ENCODE data around the gene CHERP.
"Not testable (repeated sequence)": the region's sequence is repeated elsewhere in the genome, so short reads cannot be mapped to it uniquely, and the experiment has no call there.

Gene CHERP

DNA sequence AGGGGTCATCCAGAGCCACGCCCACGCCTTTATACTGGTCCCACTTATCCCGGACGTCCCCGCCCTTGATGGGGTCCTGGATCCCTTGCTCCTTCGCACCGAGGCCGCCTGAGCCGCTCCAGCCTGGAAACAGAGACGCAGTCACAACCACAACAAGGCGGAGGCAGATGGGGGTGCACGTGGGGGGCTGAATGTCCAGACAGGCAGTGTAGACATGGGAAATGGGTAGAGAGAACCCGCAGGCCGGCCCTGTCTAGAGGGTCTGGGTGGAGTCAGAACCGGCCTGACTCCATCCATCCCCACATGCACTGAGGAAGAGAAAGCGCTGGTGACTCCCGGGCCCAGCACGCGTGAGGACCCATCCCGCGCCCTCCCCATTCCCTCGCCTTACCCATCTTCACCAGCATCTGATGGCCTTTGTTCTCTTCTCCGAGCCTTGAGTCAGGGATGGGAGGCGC, 23.0 kb downstream of the CHERP start:
- DNase-seq (ENCODE audit: low read depth), result no peak

- DNase-seq (ENCODE audit: low read depth), result no peak
These were observed 23.6 kb downstream of the CHERP start for GRCh38 chr19:16518483-16519229.

- DNase-seq (ENCODE audit: low read depth), result no peak
These were observed 24.2 kb downstream of the CHERP start for GRCh38 chr19:16518061-16518460.

DNA sequence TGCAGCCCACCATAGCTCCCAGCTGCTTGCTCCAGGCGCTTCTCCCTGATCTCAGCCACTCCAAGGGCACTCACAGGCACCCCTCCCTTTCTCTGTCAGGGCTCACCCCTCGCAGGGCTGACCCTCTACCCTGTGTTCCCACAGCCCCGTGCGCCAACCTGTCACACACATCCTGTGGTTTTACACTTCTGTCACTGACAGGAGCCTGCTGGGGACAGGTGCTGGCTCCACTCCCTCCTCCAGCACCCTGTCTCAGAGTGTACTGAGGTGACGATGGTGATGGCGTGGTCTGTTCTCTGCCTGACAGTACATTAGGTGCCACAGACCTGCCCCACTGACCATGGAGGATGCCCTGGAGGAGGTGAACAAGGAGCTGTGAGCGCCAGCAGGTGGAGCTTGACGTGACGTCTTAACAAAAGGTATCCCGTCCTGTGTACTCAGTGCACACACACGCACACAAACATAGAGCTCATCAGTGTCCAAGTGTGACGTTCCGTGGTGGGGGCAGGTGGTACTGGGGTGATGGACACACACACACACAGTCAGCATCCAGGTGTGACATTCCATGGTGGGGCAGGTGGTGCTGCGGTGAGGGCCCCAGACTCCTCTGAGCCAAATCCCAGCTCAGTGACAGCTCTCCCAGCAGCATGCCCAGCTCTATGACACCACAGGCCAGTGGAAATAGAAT, 25.2 kb downstream of the CHERP start:
- DNase-seq (ENCODE audit: low read depth), result no peak

DNA sequence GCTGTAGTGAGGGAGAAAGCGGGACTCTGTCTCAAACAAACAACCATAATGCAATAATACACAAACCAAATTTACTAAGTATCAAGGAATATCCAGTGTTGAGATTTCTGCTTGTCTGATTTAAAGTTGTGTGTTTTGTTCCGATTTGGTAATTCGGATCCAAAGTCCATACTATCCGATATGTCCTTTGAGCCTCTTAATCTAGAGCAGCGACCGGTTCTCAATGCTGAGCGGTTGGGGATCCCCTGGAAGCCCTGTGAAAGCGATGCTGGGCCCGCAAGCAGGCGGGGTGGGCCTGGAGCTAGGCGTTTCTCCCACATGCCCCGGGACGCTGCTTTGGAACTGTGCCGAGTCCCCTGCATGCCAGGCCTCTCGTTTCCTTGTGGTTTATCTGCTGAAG, 25.9 kb downstream of the CHERP start:
- no peak for DNase-seq (ENCODE audit: low read depth)

DNA sequence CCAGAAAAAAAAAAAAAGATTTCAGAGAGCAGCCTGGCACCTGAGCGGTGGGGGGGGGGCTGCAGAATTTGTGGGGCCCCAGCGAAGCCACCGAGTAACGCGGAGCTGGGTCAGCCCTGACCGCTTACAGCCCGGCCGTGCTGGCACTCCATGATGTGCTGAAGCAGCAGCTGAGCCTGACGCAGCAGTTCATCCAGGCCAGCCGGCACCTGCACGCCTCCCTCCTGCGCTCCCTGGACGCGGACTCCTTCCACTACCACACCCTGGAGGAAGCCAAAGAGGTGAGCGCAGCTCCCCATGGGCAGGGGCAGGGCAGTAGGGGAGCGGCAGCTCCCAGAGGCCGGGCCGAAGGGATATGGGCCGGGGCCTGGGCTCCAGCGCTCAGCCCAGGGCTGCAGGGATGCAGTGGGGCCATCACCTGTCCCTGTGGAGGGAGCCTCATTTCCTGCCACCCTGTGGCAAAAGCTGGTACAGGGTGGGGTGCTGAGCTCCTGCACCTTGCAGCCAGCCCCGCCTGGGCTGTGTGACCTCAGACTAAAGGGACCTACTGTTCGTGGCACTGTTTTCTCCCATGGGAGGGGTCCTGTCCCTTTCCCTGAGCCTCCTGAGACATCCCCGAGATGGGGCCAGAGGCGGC, 27.7 kb downstream of the CHERP start:
- DNase-seq (ENCODE audit: low read depth), result no peak

- DNase-seq (ENCODE audit: low read depth), result not testable (repeated sequence)
These were observed 29.6 kb downstream of the CHERP start for GRCh38 chr19:16512611-16513010.

- DNase-seq (ENCODE audit: low read depth), result no peak
These were observed 32.8 kb downstream of the CHERP start for GRCh38 chr19:16509141-16510061.

GRCh38 chr19:16508546-16508945, 33.7 kb downstream of the CHERP start:
- no peak for DNase-seq (ENCODE audit: low read depth)

GRCh38 chr19:16506961-16507360, 35.3 kb downstream of the CHERP start:
- DNase-seq (ENCODE audit: low read depth), result no peak

DNA sequence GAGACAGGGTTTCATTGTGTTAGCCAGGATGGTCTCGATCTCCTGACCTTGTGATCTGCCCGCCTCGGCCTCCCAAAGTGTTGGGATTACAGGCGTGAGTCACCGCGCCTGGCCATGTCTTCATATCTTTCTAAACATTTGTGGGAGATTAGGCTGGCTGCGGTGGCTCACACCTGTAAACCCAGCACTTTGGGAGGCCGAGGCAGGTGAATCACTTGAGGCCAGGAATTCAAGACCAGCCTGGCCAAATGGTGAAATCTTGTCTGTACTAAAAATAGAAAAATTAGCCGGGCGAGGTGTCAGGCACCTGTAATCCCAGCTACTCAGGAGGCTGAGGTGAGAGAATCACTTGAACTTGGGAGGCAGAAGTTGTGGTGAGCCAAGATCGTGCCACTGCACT, 36.1 kb downstream of the CHERP start:
- not testable (repeated sequence) for DNase-seq (ENCODE audit: low read depth)

GRCh38 chr19:16504271-16504670, 38.0 kb downstream of the CHERP start:
- no peak for DNase-seq (ENCODE audit: low read depth)

DNA sequence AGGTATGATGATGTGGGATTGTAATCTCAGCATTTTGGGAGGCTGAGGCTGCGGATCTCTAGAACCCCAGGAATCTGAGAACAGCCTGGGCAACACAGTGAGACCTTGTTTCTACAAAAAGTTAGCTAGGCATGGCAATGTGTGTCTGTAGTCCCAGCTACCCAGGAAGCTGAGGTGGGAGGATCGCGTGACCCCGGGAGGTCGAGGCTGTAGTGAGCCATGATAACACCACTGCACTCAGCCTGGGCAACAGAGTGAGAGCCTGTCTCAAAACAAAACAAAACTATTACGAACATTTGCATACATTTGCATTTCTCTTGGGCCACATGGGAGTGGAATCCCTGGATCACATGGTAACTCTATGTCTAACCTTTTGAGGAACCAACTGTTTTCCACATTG, 44.4 kb downstream of the CHERP start:
- no peak for DNase-seq (ENCODE audit: low read depth)

DNA sequence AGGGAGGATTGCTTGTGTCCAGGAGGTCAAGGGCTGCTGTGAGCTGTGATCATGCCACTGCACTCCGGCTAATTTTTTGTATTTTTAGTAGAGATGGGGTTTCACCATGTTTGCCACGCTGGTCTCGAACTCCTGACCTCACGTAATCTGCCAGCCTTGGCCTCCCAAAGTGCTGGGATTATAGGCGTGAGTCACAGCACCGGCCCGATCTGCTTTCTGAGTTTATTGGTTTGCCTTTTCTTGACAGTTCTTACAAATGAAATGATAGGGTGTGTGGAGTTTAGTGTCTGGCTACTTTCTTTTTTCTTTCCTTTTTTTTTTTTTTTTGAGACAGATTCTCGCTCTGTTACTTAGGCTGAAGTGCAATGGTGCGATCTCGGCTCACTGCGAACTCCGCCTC, 45.2 kb downstream of the CHERP start:
- no peak for DNase-seq (ENCODE audit: low read depth)

DNA sequence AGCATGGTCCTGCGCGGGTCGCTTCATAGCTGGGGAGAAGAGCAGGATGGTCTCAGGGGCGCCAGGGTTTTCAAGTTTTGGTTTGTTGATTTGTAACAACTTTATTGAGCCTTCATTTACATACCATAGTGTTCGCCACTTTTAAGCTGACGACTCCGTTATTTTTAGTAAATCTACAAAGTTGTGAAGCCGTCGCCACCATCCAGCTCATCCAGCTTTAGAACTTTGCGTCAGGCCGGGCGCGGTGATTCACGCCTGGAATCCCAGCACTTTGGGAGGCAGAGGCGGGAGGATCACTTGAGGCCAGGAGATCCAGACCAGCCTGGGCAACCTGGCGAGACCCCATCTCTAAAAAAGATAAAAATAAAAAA, 45.6 kb downstream of the CHERP start:
- peak; percentile 32 for DNase-seq (ENCODE audit: low read depth)

GRCh38 chr19:16495982-16496612, 46.1 kb downstream of the CHERP start, which contains the start of the genes C19orf44 and CALR3:
Gene C19orf44, plus strand, starts transcription at chr19:16496394. Its CDS starts 4,399 bp downstream, at chr19:16500793.
Gene CALR3, minus strand, starts transcription at chr19:16496167. Its CDS starts 38 bp downstream, at chr19:16496129.
- DNase-seq (ENCODE audit: low read depth), result peak; percentile 98

DNA sequence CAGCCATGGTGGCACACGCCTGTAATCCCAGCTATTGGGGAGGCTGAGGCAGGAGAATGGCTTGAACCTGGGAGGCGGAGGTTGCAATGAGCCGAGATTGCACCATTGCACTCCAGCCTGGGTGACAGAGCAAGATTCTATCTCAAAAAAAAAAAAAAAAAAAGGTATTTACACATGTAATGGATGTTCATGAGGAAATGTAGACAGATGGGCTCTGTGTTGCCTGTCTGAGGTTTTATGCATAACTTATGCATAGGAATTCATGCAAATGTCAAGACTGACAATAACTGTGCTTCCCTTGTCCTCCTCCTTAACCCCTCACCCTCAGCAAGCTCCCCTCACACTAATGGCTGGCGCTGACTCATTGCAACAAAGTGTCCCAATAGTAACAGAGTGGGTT, 55.8 kb downstream of the CHERP start:
- DNase-seq (ENCODE audit: low read depth), result not testable (repeated sequence)

DNA sequence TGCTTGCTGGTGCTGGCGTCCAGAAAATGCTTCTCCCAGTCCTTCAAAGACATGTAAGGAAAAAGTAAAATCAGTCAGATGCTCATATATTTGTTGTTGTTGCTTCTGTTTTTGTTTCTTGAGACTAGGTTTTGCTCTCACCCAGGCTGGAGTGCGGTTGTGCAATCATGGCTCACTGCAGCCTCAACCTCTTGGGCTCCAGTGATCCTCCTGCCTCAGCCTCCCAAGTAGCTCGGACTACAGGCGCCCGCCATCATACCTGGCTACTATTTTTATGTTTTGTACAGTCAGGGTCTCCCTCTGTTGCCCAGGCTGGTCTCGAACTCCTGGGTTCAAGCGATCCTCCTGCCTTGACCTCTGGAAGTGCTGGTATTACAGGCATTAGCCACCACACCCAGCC, 59.5 kb downstream of the CHERP start:
- no peak for DNase-seq (ENCODE audit: low read depth)

DNA sequence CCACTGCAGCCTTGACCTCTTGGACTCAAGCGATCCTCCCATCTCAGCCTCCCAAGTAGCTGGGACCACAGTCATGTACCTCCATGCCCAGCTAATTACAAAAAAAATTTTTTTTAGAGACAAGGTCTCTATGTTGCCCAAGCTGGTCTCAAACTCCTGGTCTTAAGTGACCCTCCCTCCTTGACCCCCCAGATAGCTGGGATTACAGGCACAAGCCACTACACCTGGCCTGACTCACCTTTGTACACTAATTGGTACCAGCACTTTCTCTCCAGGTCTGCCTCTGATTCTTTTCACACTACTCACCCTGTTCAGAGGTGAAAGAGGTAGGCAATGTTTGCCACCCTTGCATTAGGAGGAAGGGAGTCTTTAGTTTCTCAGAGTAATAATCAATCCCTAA, 64.9 kb downstream of the CHERP start:
- DNase-seq (ENCODE audit: low read depth), result no peak

- DNase-seq (ENCODE audit: low read depth), result no peak
These were observed 65.8 kb downstream of the CHERP start for GRCh38 chr19:16476401-16476800.

DNA sequence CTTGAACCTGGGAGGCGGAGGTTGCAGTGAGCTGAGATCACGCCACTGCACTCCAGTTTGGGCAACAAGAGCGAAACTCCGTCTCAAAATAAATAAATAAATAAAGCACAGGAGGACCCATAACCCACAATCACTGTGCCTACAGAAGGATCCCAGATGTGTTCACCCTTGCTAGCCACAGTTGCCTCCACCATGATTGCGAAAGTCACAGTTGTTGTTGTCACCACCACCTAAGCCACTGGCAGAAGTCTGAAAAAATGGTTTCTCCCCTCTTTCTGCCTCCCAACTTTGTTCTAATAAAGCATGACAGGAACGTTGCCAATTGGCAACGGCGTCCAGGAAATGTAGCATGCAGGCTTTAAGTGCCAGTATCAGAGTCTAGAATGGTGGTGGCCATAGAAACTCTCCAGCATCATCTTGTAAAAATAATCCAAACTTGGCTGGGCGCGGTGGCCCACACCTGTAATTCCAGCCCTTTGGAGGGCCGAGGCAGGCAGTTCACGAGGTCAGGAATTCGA, 68.3 kb downstream of the CHERP start:
- no peak for DNase-seq (ENCODE audit: low read depth)

Data from GM04504 (cell line).